GM21447 (cell line): Measurements from ENCODE around the gene SHC4.
"Not testable (repeated sequence)": the region's sequence is repeated elsewhere in the genome, so short reads cannot be mapped to it uniquely, and the experiment has no call there.

Source experiments
- ATAC-seq: cut with Tn5 transposase; IDR thresholded peaks from one replicate; pipeline ENCODE4 v1.9.1; 2021; ENCODE audit not compliant: unreplicated experiment

Gene SHC4

GRCh38 chr15:48928877-48929538, 34.7 kb downstream of the SHC4 start:
- no peak for ATAC-seq

GRCh38 chr15:48925714-48926223, 38.0 kb downstream of the SHC4 start:
- no peak for ATAC-seq

- ATAC-seq, result no peak
Measured at GRCh38 chr15:48924528-48925393, 39.0 kb downstream of the SHC4 start.

GRCh38 chr15:48922046-48922445, 41.7 kb downstream of the SHC4 start:
- no peak for ATAC-seq

- ATAC-seq, result no peak
Measured at GRCh38 chr15:48916721-48917120, 47.0 kb downstream of the SHC4 start.

- no peak for ATAC-seq
Measured at GRCh38 chr15:48915861-48916260, 47.9 kb downstream of the SHC4 start.

GRCh38 chr15:48914717-48915116, 49.0 kb downstream of the SHC4 start:
- ATAC-seq, result no peak

GRCh38 chr15:48913141-48913540, 50.6 kb downstream of the SHC4 start:
- ATAC-seq, result no peak

- not testable (repeated sequence) for ATAC-seq
Measured at GRCh38 chr15:48910554-48910953, 53.2 kb downstream of the SHC4 start.

GRCh38 chr15:48909313-48909712, 54.4 kb downstream of the SHC4 start:
- ATAC-seq, result not testable (repeated sequence)

GRCh38 chr15:48905847-48906246, 57.9 kb downstream of the SHC4 start:
- ATAC-seq, result no peak

- ATAC-seq, result no peak
Measured at GRCh38 chr15:48905216-48905615, 58.5 kb downstream of the SHC4 start.

- ATAC-seq, result no peak
Measured at GRCh38 chr15:48904758-48905157, 59.0 kb downstream of the SHC4 start.

GRCh38 chr15:48899793-48900192, 63.9 kb downstream of the SHC4 start:
- no peak for ATAC-seq

- ATAC-seq, result no peak
Measured at GRCh38 chr15:48898446-48898845, 65.3 kb downstream of the SHC4 start.

GRCh38 chr15:48898032-48898431, 65.7 kb downstream of the SHC4 start:
- no peak for ATAC-seq

GRCh38 chr15:48896869-48897814, 66.6 kb downstream of the SHC4 start:
- ATAC-seq, result no peak

GRCh38 chr15:48893311-48893710, 70.4 kb downstream of the SHC4 start:
- ATAC-seq, result no peak

- no peak for ATAC-seq
Measured at GRCh38 chr15:48891232-48891765, 72.4 kb downstream of the SHC4 start.

- ATAC-seq, result no peak
Measured at GRCh38 chr15:48890375-48890972, 73.2 kb downstream of the SHC4 start.
